GM12865 (cell line): Measurements from ENCODE around the gene TRIO.

Source experiments
- DNase-seq: peaks from one replicate; pipeline ENCODE4 v3.0.0; 2010; ENCODE audit warnings: low read depth
- H3K4me3 ChIP-seq: 2 replicates; pipeline ENCODE4 v1.5.1; 2011; ENCODE audit warnings: mild to moderate bottlenecking, low read depth, low read length, control low read depth
- CTCF ChIP-seq: IDR thresholded peaks from 2 replicates; pipeline ENCODE4 v1.5.1; 2011; ENCODE audit warnings: low read length, control low read depth, low read depth, inconsistent platforms; ENCODE audit not compliant: insufficient read depth; ENCODE audit errors: missing control alignments

The TRIO gene

DNA sequence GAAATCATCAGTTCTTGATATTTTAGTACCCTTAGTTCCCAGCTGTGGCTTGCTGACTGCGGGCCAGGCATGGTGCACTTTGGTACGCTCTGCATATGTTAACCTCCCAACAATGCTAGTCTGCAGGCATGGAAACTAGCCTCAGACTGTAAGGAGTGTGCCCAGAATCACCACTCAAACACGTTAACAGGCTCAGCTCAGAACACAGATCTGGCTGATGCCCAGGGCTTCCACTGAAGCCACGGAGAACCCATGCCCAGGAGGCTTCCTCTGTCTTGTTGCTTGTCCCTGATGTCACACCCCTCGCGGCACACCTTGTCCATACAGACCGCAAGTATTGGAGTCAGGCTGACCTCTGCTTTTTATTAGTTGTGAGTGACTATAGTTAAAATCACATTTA is 251.2 kb downstream of the TRIO start:
- no peak overlapping the region for H3K4me3 ChIP-seq
- TF ChIP-seq CTCF, result no peak
- no peak for DNase-seq

GRCh38 chr5:14395411-14395810 is 252.3 kb downstream of the TRIO start:
- no peak overlapping the region for H3K4me3 ChIP-seq
- DNase-seq, result no peak
- TF ChIP-seq CTCF, result no peak

- no peak overlapping the region for H3K4me3 ChIP-seq
- no peak for DNase-seq
- no peak for TF ChIP-seq CTCF
Measured at GRCh38 chr5:14396066-14396465, 252.9 kb downstream of the TRIO start.

- DNase-seq, result no peak
- H3K4me3 ChIP-seq, result no peak overlapping the region
- no peak for TF ChIP-seq CTCF
Measured at GRCh38 chr5:14396737-14397136, 253.6 kb downstream of the TRIO start.

DNA sequence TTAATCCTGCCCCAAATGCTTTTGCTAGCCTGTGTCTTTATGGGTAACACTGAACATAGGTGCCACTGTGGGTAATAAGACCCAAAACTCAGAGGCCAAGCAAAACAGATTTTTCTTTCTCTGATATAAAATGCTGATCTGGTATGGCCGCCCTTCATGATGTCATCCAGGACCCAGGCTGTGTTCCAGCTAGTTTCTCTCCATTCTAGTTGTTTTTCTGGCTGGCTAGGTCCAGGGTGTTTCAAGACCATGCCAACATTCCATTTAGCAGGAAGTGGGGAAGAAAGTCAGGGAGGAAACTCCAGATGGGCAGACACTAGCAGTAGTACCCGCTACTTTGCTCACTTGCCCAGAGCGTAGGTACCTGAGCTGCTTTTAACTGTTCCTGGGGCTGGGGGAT is 254.6 kb downstream of the TRIO start:
- no peak overlapping the region for H3K4me3 ChIP-seq
- TF ChIP-seq CTCF, result no peak
- no peak for DNase-seq

DNA sequence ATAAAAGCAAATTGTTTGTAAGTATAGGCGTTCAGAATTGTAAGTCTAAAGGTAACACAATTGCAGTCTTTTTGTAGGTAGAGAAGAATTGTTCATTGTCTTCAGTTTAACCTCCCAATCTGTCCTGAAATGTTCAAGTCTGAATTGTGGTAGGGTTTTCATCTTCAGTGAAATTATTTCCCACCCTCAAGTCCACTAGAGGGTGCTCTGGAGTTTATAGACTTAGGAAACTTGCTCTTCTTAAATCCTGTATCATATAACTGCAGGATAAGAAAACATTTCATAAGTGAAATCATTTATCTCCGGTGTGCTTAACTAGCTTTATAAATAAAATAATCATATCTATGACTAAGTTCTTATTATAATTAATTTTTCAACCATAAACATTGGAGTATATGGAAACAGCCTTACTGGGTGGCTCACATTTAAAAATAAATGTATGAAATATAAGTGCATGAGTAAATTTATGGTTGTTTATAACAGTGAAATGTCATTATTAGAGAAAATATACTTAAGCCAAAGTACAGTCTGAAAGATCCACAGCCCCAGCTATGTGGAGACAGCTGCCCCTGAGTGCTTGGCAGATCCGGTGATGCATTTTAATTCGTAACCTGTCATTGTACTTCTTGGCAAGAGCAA is 256.0 kb downstream of the TRIO start:
- peak; percentile 50 for TF ChIP-seq CTCF
- H3K4me3 ChIP-seq, result no peak overlapping the region
- DNase-seq, result peak; percentile 51

- no peak for TF ChIP-seq CTCF
- no peak for DNase-seq
- no peak overlapping the region for H3K4me3 ChIP-seq
Measured at GRCh38 chr5:14400085-14400484, 256.9 kb downstream of the TRIO start.
